ENCODE measurements around the gene CDKN3.

- no peak for TF ChIP-seq EZH2 (IDR thresholded peaks at IDR 0.05; ENCODE audit: insufficient read depth, low read length)
- TF ChIP-seq, protein P1, sequence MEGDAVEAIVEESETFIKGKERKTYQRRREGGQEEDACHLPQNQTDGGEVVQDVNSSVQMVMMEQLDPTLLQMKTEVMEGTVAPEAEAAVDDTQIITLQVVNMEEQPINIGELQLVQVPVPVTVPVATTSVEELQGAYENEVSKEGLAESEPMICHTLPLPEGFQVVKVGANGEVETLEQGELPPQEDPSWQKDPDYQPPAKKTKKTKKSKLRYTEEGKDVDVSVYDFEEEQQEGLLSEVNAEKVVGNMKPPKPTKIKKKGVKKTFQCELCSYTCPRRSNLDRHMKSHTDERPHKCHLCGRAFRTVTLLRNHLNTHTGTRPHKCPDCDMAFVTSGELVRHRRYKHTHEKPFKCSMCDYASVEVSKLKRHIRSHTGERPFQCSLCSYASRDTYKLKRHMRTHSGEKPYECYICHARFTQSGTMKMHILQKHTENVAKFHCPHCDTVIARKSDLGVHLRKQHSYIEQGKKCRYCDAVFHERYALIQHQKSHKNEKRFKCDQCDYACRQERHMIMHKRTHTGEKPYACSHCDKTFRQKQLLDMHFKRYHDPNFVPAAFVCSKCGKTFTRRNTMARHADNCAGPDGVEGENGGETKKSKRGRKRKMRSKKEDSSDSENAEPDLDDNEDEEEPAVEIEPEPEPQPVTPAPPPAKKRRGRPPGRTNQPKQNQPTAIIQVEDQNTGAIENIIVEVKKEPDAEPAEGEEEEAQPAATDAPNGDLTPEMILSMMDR (IDR thresholded peaks at IDR 0.05; ENCODE audit: insufficient read depth, low read depth, low read length): no peak
These were observed 34.7 kb upstream of the CDKN3 start for GRCh38 chr14:54362089-54362504.
